ENCODE data around the gene PSME3. TPM values are rescaled to one million over a fixed set of nuclear protein-coding genes. Genes with fewer than 3 reads are reported as not detected.
"Not testable (repeated sequence)": the region's sequence is repeated elsewhere in the genome, so short reads cannot be mapped to it uniquely, and the experiment has no call there.

The PSME3 gene
- total and polyA plus RNA-seq, 8 donors: 66.2 to 131 (median 80.5) TPM

GRCh38 chr17:42852351-42852750, 19.2 kb downstream of the PSME3 start:
- DNase-seq (no peak), ATAC-seq (no peak)
- peaks cover 0 to 22% of the 10 kb centered on the region in 2 donors for H3K4me1 ChIP-seq
- no peaks in the 10 kb centered on the region for H3K9me3 ChIP-seq
- no peaks in the 10 kb centered on the region for H3K36me3 ChIP-seq
- no peak for TF ChIP-seq CTCF (IDR thresholded peaks at IDR 0.05)
- no peaks in the 10 kb centered on the region for H3K27me3 ChIP-seq
- intact Hi-C loops (cut with DNase I): no loop called here
- peak overlapping the region; percentile 7 to 37 for H3K4me3 ChIP-seq
- peak overlapping the region in 1 of 2 donors; percentile 55 for H3K27ac ChIP-seq

- no peaks in the 10 kb centered on the region for H3K27me3 ChIP-seq
- peak overlapping the region; percentile 29 to 55 for H3K27ac ChIP-seq
- intact Hi-C loops (cut with DNase I): no loop called here
- no peak for TF ChIP-seq CTCF (IDR thresholded peaks at IDR 0.05)
- no peaks in the 10 kb centered on the region for H3K36me3 ChIP-seq
- H3K4me3 ChIP-seq: peak overlapping the region; percentile 7 to 37
- ATAC-seq (no peak), DNase-seq (peak in 1 of 4 donors; percentile 63)
- H3K4me1 ChIP-seq: peaks cover 0 to 17% of the 10 kb centered on the region in 2 donors
- no peaks in the 10 kb centered on the region for H3K9me3 ChIP-seq
These were observed 19.8 kb downstream of the PSME3 start for GRCh38 chr17:42853004-42853403.

GRCh38 chr17:42853597-42853967, 20.4 kb downstream of the PSME3 start:
- no peaks in the 10 kb centered on the region for H3K36me3 ChIP-seq
- peak overlapping the region; percentile 7 to 37 for H3K4me3 ChIP-seq
- intact Hi-C loops (cut with DNase I): no loop called here
- ATAC-seq (no peak), DNase-seq (peak in 1 of 4 donors; percentile 11)
- H3K9me3 ChIP-seq: no peaks in the 10 kb centered on the region
- peak overlapping the region in 1 of 2 donors; percentile 29 for H3K27ac ChIP-seq
- peaks cover 0 to 12% of the 10 kb centered on the region in 2 donors for H3K4me1 ChIP-seq
- no peak for TF ChIP-seq CTCF (IDR thresholded peaks at IDR 0.05)
- no peaks in the 10 kb centered on the region for H3K27me3 ChIP-seq

- Histone ChIP-seq H3K4me3 (peak overlapping the region; percentile 7 to 37), H3K4me1 (peaks cover 0 to 12% of the 10 kb centered on the region in 2 donors), H3K36me3 (no peaks in the 10 kb centered on the region), H3K9me3 (no peaks in the 10 kb centered on the region), H3K27me3 (no peaks in the 10 kb centered on the region), H3K27ac (peak overlapping the region in 1 of 2 donors; percentile 29)
- no peak for TF ChIP-seq CTCF (IDR thresholded peaks at IDR 0.05)
- no peak for ATAC-seq
- DNase-seq: no peak
- intact Hi-C loops (cut with DNase I): no loop called here
These were observed 21.0 kb downstream of the PSME3 start for GRCh38 chr17:42853968-42854790.

GRCh38 chr17:42855048-42855596, 21.9 kb downstream of the PSME3 start:
- H3K9me3 ChIP-seq: no peaks in the 10 kb centered on the region
- H3K36me3 ChIP-seq: no peaks in the 10 kb centered on the region
- H3K4me1 ChIP-seq: peaks cover 0 to 12% of the 10 kb centered on the region in 2 donors
- DNase-seq (no peak), ATAC-seq (no peak)
- intact Hi-C loops (cut with DNase I): no loop called here
- no peak overlapping the region for H3K27ac ChIP-seq
- H3K27me3 ChIP-seq: no peaks in the 10 kb centered on the region
- peak overlapping the region in 1 of 2 donors; percentile 37 for H3K4me3 ChIP-seq
- TF ChIP-seq CTCF (IDR thresholded peaks at IDR 0.05): no peak

GRCh38 chr17:42856093-42856492, 22.9 kb downstream of the PSME3 start:
- H3K27ac ChIP-seq; H3K27me3 ChIP-seq; DNase-seq; intact Hi-C loops (cut with DNase I); H3K9me3 ChIP-seq; ATAC-seq; H3K36me3 ChIP-seq; H3K4me3 ChIP-seq: not testable (repeated sequence)
- H3K4me1 ChIP-seq: peaks cover 0 to 12% of the 10 kb centered on the region in 2 donors

GRCh38 chr17:42856516-42856915, 23.3 kb downstream of the PSME3 start:
- H3K4me3 ChIP-seq; H3K36me3 ChIP-seq; H3K9me3 ChIP-seq; H3K27me3 ChIP-seq; ATAC-seq; intact Hi-C loops (cut with DNase I): not testable (repeated sequence)
- Histone ChIP-seq H3K4me1 (peaks cover 0 to 12% of the 10 kb centered on the region in 2 donors), H3K27ac (peak overlapping the region in 1 of 2 donors; percentile 5)
- DNase-seq: peak in 2 of 4 donors; percentile 67 to 69
